H1 (cell line): Measurements from ENCODE around the gene NANOS2. TPM values are rescaled to one million over a fixed set of nuclear protein-coding genes. Genes with fewer than 3 reads are reported as not detected.

ENCODE experiments used
- CHD1 ChIP-seq: IDR thresholded peaks from 2 replicates; pipeline ENCODE4 v1.6.1; 2012; ENCODE audit warnings: low read depth, low read length, improper control_type of control experiment
- CHD7 ChIP-seq: fragments of 300-600 bp; sonication (generic); IDR thresholded peaks from 2 replicates; pipeline ENCODE4 v1.7.1; 2012; ENCODE audit warnings: low read length, moderate library complexity, mild to moderate bottlenecking, inconsistent platforms; ENCODE audit not compliant: insufficient replicate concordance
- FOSL1 ChIP-seq: IDR thresholded peaks from 2 replicates; pipeline ENCODE4 v1.6.1; 2011; ENCODE audit warnings: mild to moderate bottlenecking, low read depth, low read length, moderate library complexity; ENCODE audit not compliant: insufficient read depth
- GABPA ChIP-seq: IDR thresholded peaks from 2 replicates; pipeline ENCODE4 v1.6.1; 2011; ENCODE audit warnings: mild to moderate bottlenecking, low read length, moderate library complexity, borderline replicate concordance; ENCODE audit not compliant: insufficient read depth
- MAX ChIP-seq: IDR thresholded peaks from 2 replicates; pipeline ENCODE4 v1.6.1; 2012; ENCODE audit warnings: inconsistent platforms
- POLR2A ChIP-seq, 2 experiments: IDR thresholded peaks; 1 replicate in 1 of 2; 2 replicates in 1 of 2; pipeline ENCODE4 v1.6.1; 2011; ENCODE audit warnings: low read depth in 2 of 2, low read length in 2 of 2, mild to moderate bottlenecking in 2 of 2; ENCODE audit errors: control extremely low read depth in 1 of 2
- RNF2 ChIP-seq: fragments of 200-900, 300-1000 bp; sonication (generic); IDR thresholded peaks from 2 replicates; pipeline ENCODE4 v1.7.1; 2016; ENCODE audit warnings: borderline replicate concordance, low read depth, mild to moderate bottlenecking, antibody characterized with exemption, low read length; ENCODE audit not compliant: poor library complexity, severe bottlenecking; ENCODE audit errors: missing control alignments
- RXRA ChIP-seq: IDR thresholded peaks from 2 replicates; pipeline ENCODE4 v1.6.1; 2011; ENCODE audit warnings: low read depth, mild to moderate bottlenecking, low read length, moderate library complexity; ENCODE audit not compliant: insufficient read depth
- SAP30 ChIP-seq: fragments of 300-600 bp; sonication (generic); IDR thresholded peaks from 2 replicates; pipeline ENCODE4 v1.7.1; 2012; ENCODE audit warnings: low read length, moderate library complexity, mild to moderate bottlenecking, inconsistent platforms; ENCODE audit not compliant: insufficient read depth, insufficient replicate concordance
- SUZ12 ChIP-seq: fragments of 200-600 bp; sonication (generic); IDR thresholded peaks from 2 replicates; pipeline ENCODE4 v1.6.1; 2012; ENCODE audit warnings: mild to moderate bottlenecking, inconsistent platforms, low read length, moderate library complexity, mixed read lengths
- polyA plus RNA-seq, 7 experiments: library from polyadenylated mRNA; depleted of rRNA in 3 of 7; stranded (reverse) in 5 of 7; unstranded in 2 of 7; fragments of >200 nt in 5 of 7; fragments of 200-250 nt in 2 of 7; gene quantifications; 1 replicate in 5 of 7; 2 replicates in 1 of 7; 4 replicates in 1 of 7; pipeline versions ENCODE4 v1.2.1 to v1.2.3, GENCODE V29; 2011 to 2013; ENCODE audit warnings: missing spikeins in 2 of 7, mixed read lengths in 2 of 7
- total RNA-seq: library from RNA; stranded (reverse); fragmentation: NEBNext Ultra II Directional; extraction: Animal tissue kit (Norgen Biotek cat#: 25700); gene quantifications from 2 replicates; pipeline ENCODE4 v1.2.1, GENCODE V29; 2021

NANOS2 gene
- total and polyA plus RNA-seq, 2 of the 8 experiments (the other 6 are each of a cell fraction or from before 2014, with no cell fraction given) = 0.20 TPM; not detected in 1

DNA sequence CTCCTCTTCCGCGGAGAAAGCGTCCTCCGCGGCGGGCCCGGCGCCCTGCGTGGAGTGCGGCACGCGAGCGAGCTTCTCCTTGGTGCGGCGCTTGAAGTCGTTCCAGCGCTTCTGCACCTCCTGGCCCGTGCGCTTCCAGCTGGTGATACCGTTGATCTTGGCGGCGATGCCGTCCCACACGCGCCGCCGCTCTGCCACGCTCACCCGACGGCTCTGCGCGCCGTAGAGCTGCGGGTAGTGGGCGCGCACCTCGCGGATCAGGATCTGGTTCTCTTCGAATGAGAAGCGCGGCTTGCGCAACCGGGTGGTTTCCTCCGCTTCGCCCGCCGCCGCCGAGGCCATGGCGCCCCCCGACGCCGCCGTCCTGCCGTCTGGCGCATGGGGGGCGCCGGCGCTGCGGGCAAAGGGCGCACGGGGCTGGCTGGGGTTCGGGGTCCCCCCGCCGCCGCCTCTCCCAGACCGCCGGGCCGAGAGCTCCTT lies 13.1 kb downstream of the NANOS2 start (continued):
- TF ChIP-seq POLR2A (IDR thresholded peaks at IDR 0.05; ENCODE audit: control extremely low read depth in 1 of 2, low read depth in 2 of 2, low read length in 2 of 2) (no peak), CHD1 (no peak), SAP30 (no peak), RXRA (no peak), RNF2 (no peak), FOSL1 (no peak), SUZ12 (peak; percentile 51; the same call in 1 of the 2 replicates), MAX (peak; percentile 69; the same call in 1 of the 2 replicates), CHD7 (no peak), GABPA (0 out of 2 replicates have a peak, but pooled peaks have one; percentile 40)
